Measurements from ENCODE around the gene SYNJ2.

SYNJ2 gene

DNA sequence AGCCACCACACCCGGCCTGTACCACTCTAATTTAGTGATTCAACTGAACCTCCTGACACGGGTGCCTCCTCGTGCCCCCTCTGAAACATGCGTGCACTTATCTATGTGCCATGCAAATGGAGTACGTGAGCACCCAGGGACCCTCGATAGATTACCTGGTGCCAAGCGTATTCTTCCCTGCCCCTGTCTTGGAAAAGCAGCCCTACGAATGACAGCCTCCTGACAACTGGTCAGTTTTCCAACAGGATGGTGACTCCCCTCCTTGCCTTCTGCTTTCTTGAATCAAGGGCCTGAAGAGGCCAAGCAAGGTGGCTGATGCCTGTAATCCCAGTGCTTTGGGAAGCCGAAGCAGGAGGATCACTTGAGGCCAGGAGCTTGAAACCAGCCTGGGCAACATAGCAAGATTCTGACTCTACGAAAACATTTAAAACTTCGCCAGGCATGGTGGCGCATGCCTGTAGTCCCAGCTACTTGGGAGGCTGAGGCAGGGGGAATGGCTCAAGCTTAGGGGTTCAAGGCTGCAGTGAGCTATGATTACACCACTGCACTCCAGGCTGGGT, 25.4 kb upstream of the SYNJ2 start:
- H3K9ac ChIP-seq (ENCODE audit: low read length in 2 of 2): no peak overlapping the region
- H3K4me1 ChIP-seq (ENCODE audit: control insufficient read depth, insufficient read depth, low read length): peaks cover 4% of the 10 kb centered on the region
- no peaks in the 10 kb centered on the region for H3K36me3 ChIP-seq (ENCODE audit: control insufficient read depth in 2 of 2, insufficient read depth in 2 of 2, low read length in 2 of 2)
- H3K27me3 ChIP-seq (ENCODE audit: control insufficient read depth in 1 of 2, insufficient read depth in 2 of 2, low read length in 2 of 2): no peaks in the 10 kb centered on the region
- H3K4me3 ChIP-seq (ENCODE audit: low read length in 2 of 2): no peak overlapping the region
- H3K27ac ChIP-seq (ENCODE audit: low read length): no peak overlapping the region
- peaks cover 7 to 9% of the 10 kb centered on the region in 2 donors for H3K9me3 ChIP-seq (ENCODE audit: control insufficient read depth in 2 of 2, low read length in 2 of 2)

DNA sequence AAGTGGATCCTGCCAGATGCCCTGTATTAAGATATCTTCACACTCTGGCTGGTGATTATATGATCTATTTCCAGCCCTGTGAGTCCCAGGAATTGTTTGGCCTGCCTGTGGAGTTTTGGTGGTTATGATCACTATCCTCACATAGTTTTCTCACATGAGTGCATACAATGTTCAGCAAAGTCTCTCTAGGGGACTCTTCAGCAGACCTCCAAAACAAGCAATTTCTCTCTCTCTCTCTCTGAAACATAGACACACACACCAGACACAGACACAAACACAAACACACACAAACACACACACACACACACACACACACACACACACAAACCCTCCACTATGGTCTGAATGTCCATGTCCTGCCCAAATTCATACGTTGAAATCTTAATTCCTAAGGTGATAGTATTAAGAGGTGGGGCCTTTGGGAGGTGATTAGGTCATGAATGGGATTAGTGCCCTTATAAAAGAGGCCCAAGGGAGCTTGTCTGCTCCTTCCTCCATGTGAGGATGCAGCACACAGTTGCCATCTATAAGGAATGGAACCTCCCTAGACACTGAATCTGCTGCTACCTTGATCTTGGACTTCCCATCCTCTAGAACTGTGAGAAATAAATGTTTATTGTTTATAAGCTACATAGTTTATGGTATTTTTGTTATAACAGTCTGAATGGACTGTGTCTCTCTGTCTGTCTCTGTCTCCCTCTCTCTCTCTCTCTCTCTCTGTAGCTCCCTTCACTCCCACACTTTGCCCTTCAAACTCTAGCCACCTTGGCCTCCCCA, 22.0 kb upstream of the SYNJ2 start:
- no peaks in the 10 kb centered on the region for H3K4me1 ChIP-seq (ENCODE audit: control insufficient read depth, insufficient read depth, low read length)
- no peaks in the 10 kb centered on the region for H3K27me3 ChIP-seq (ENCODE audit: control insufficient read depth in 1 of 2, insufficient read depth in 2 of 2, low read length in 2 of 2)
- H3K27ac ChIP-seq (ENCODE audit: low read length): no peak overlapping the region
- H3K4me3 ChIP-seq (ENCODE audit: low read length in 2 of 2): no peak overlapping the region
- peaks cover 7 to 9% of the 10 kb centered on the region in 2 donors for H3K9me3 ChIP-seq (ENCODE audit: control insufficient read depth in 2 of 2, low read length in 2 of 2)
- H3K36me3 ChIP-seq (ENCODE audit: control insufficient read depth in 2 of 2, insufficient read depth in 2 of 2, low read length in 2 of 2): no peaks in the 10 kb centered on the region
- no peak overlapping the region for H3K9ac ChIP-seq (ENCODE audit: low read length in 2 of 2)

DNA sequence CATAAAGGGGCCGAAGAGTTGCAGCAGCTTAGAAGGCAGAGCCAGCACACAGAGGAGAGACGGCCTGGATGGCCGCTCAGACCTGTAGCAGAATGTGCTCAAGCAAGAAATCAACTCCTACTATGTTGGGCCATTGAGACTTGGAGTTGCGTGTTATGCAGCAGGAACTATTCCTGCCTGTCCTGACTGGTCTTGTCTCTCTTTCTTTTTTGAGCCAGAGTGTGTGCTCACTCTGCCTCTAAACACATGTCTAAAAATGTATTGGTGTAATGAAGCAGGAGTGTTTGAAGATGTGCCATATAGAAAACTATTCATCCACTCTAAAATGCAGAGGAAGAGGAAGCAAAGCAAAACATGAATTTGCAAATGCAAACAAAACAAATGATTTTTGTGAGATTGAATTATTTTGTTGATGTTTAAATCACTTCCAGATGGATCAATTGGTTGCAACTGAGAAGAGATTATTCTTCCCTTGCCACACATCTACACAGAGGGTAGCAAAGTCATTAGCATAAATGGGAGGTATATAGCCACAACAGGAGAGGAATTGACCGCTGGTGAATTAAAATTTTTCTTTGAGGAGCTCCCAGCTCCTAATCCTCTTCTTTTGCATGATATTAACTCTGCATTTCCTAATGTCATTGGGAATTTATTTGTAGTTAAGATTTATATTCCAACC, 20.4 kb upstream of the SYNJ2 start:
- H3K36me3 ChIP-seq (ENCODE audit: control insufficient read depth in 2 of 2, insufficient read depth in 2 of 2, low read length in 2 of 2): no peaks in the 10 kb centered on the region
- H3K27me3 ChIP-seq (ENCODE audit: control insufficient read depth in 1 of 2, insufficient read depth in 2 of 2, low read length in 2 of 2): no peaks in the 10 kb centered on the region
- no peak overlapping the region for H3K27ac ChIP-seq (ENCODE audit: low read length)
- H3K9me3 ChIP-seq (ENCODE audit: control insufficient read depth in 2 of 2, low read length in 2 of 2): peaks cover 7 to 9% of the 10 kb centered on the region in 2 donors
- H3K4me3 ChIP-seq (ENCODE audit: low read length in 2 of 2): no peak overlapping the region
- H3K4me1 ChIP-seq (ENCODE audit: control insufficient read depth, insufficient read depth, low read length): no peaks in the 10 kb centered on the region
- H3K9ac ChIP-seq (ENCODE audit: low read length in 2 of 2): no peak overlapping the region

DNA sequence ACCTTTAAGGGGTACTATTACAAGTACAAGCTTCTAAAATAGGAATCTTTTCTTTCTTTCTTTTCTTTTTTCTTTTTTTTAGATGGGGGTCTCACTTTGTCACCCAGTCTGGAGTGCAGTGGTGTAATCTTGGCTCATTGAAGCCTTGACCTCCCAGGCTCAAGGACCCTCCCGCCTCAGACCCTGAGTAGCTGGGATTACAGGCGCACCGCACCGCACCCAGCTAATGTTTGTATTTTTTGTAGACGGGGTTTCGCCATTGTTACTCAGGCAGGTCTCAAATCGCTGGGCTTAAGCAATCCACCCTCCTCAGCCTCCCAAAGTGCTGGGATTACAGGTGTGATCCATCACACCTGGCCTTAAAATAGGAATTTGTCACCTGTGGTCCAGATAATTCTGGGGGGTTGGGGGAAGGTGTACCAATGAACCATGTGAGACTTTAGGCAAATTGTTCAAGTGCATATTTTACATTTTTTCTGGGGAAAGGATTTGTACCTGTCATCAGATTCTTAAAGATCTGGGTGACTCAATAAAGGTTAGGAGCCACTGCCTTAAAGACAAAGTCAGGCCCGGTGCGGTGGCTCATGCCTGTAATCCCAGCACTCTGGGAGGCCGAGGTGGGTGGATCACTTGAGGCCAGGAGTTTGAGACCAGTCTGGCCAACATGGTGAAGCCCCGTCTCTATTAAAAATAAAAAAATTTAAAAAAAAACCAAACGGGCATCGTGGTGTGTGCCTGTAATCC, 19.7 kb upstream of the SYNJ2 start:
- Histone ChIP-seq H3K36me3 (ENCODE audit: control insufficient read depth in 2 of 2, insufficient read depth in 2 of 2, low read length in 2 of 2) (no peaks in the 10 kb centered on the region), H3K27me3 (ENCODE audit: control insufficient read depth in 1 of 2, insufficient read depth in 2 of 2, low read length in 2 of 2) (no peaks in the 10 kb centered on the region), H3K4me1 (ENCODE audit: control insufficient read depth, insufficient read depth, low read length) (no peaks in the 10 kb centered on the region), H3K9ac (ENCODE audit: low read length in 2 of 2) (no peak overlapping the region), H3K9me3 (ENCODE audit: control insufficient read depth in 2 of 2, low read length in 2 of 2) (peaks cover 7 to 9% of the 10 kb centered on the region in 2 donors), H3K4me3 (ENCODE audit: low read length in 2 of 2) (no peak overlapping the region), H3K27ac (ENCODE audit: low read length) (no peak overlapping the region)

DNA sequence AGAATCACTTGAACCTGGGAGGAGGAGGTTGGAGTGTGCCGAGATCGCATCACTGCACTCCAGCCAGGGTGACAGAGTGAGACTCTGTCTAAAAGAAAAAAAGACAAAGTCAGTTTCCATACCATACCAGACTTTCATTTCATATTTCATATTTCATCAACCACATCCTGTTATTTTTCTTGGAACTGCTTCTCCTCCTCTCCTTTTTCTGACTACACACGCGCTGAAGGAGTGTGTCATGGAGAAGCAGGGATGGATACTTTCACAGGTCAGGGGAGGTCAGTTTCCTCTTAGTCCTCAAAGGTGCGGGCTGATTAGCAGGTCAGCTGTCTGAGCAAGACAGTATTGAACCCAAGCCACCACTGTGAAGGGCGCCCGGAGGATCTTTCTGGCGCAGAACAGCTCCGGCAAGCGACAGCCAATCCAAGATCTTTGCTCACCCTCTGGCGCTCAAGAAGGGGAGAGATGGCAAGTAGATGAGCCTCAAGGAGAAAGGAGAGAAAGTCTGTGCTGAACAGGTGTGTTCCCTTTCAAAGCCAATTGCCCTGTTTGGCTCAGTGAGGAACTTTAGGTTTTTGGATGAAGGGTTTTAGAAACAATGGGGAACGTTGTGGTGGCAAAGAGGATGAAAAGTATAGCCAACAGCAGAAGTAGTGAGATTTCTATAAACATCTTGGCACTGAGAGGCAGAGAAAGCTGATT, 18.9 kb upstream of the SYNJ2 start:
- peaks cover 7 to 9% of the 10 kb centered on the region in 2 donors for H3K9me3 ChIP-seq (ENCODE audit: control insufficient read depth in 2 of 2, low read length in 2 of 2)
- H3K27me3 ChIP-seq (ENCODE audit: control insufficient read depth in 1 of 2, insufficient read depth in 2 of 2, low read length in 2 of 2): no peaks in the 10 kb centered on the region
- H3K9ac ChIP-seq (ENCODE audit: low read length in 2 of 2): no peak overlapping the region
- no peak overlapping the region for H3K27ac ChIP-seq (ENCODE audit: low read length)
- no peak overlapping the region for H3K4me3 ChIP-seq (ENCODE audit: low read length in 2 of 2)
- no peaks in the 10 kb centered on the region for H3K4me1 ChIP-seq (ENCODE audit: control insufficient read depth, insufficient read depth, low read length)
- H3K36me3 ChIP-seq (ENCODE audit: control insufficient read depth in 2 of 2, insufficient read depth in 2 of 2, low read length in 2 of 2): no peaks in the 10 kb centered on the region

DNA sequence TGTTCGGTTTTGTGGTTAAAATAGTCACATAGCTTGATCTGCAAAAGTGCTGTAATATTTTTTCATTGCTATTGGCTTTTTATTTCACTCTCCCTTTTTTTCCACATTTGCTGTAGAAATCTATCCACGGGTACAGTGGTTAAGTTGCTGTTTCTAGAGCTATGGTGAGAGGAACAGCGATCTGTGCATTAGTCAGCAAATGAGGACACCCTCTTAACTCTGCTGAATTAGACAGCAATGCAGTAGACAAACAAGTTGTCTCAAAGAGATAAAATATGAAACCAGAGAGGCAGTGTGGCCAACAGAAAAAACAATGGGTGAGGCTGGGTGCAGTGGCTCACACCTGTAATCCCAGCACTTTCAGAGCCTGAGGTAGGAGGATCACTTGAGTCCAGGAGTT, 17.6 kb upstream of the SYNJ2 start:
- Histone ChIP-seq H3K9ac (ENCODE audit: low read length in 2 of 2) (no peak overlapping the region), H3K27ac (ENCODE audit: low read length) (no peak overlapping the region), H3K4me3 (ENCODE audit: low read length in 2 of 2) (no peak overlapping the region), H3K27me3 (ENCODE audit: control insufficient read depth in 1 of 2, insufficient read depth in 2 of 2, low read length in 2 of 2) (no peaks in the 10 kb centered on the region), H3K4me1 (ENCODE audit: control insufficient read depth, insufficient read depth, low read length) (no peaks in the 10 kb centered on the region), H3K9me3 (ENCODE audit: control insufficient read depth in 2 of 2, low read length in 2 of 2) (peaks cover 7 to 8% of the 10 kb centered on the region in 2 donors), H3K36me3 (ENCODE audit: control insufficient read depth in 2 of 2, insufficient read depth in 2 of 2, low read length in 2 of 2) (no peaks in the 10 kb centered on the region)

DNA sequence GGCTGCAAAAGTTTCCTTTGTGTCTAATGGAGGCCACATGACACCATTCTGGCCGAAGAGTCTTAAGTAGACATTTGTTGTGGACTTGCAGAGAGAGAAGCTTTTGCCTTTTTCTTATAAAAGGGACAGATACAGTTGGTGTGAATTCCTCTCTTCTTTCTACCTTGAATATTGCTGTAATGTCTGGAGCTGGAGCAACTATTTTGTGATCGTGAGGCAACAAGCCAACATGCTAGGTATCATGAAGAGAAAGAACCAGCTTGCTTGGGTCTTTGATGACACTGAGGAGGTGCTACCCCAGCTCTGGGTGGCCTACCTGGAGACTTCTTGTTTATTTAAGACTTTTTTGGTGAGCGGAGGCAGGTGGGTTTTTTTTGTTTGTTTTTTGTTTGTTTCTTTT, 16.3 kb upstream of the SYNJ2 start:
- Histone ChIP-seq H3K36me3 (ENCODE audit: control insufficient read depth in 2 of 2, insufficient read depth in 2 of 2, low read length in 2 of 2) (no peaks in the 10 kb centered on the region), H3K4me3 (ENCODE audit: low read length in 2 of 2) (no peak overlapping the region), H3K9ac (ENCODE audit: low read length in 2 of 2) (no peak overlapping the region), H3K27me3 (ENCODE audit: control insufficient read depth in 1 of 2, insufficient read depth in 2 of 2, low read length in 2 of 2) (no peaks in the 10 kb centered on the region), H3K4me1 (ENCODE audit: control insufficient read depth, insufficient read depth, low read length) (no peaks in the 10 kb centered on the region), H3K27ac (ENCODE audit: low read length) (no peak overlapping the region), H3K9me3 (ENCODE audit: control insufficient read depth in 2 of 2, low read length in 2 of 2) (no peaks in the 10 kb centered on the region)

DNA sequence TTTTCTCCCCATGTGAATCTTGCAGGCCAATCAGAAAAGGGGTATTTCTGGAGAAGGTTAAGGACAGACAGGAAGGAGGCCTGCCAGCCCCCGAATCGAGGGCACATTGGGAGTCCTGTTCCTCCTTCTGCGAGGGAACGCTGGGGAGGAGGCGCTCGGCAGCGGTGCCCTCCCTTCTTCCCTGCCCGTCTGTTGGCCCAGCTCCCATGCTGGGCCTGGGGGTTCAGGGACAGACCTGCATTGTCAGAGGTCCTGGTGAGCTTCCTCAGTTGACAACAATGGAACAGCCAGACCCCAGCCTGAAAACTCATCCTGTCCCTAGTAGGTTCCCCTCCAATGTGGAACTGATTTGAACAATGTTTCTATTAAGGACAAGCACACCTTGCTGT, 15.1 kb upstream of the SYNJ2 start:
- no peaks in the 10 kb centered on the region for H3K36me3 ChIP-seq (ENCODE audit: control insufficient read depth in 2 of 2, insufficient read depth in 2 of 2, low read length in 2 of 2)
- no peak overlapping the region for H3K9ac ChIP-seq (ENCODE audit: low read length in 2 of 2)
- H3K27me3 ChIP-seq (ENCODE audit: control insufficient read depth in 1 of 2, insufficient read depth in 2 of 2, low read length in 2 of 2): no peaks in the 10 kb centered on the region
- no peak overlapping the region for H3K27ac ChIP-seq (ENCODE audit: low read length)
- H3K9me3 ChIP-seq (ENCODE audit: control insufficient read depth in 2 of 2, low read length in 2 of 2): no peaks in the 10 kb centered on the region
- H3K4me3 ChIP-seq (ENCODE audit: low read length in 2 of 2): no peak overlapping the region
- H3K4me1 ChIP-seq (ENCODE audit: control insufficient read depth, insufficient read depth, low read length): no peaks in the 10 kb centered on the region

- Histone ChIP-seq H3K27me3 (ENCODE audit: control insufficient read depth in 1 of 2, insufficient read depth in 2 of 2, low read length in 2 of 2) (no peaks in the 10 kb centered on the region), H3K27ac (ENCODE audit: low read length) (no peak overlapping the region), H3K4me1 (ENCODE audit: control insufficient read depth, insufficient read depth, low read length) (no peaks in the 10 kb centered on the region), H3K9ac (ENCODE audit: low read length in 2 of 2) (no peak overlapping the region), H3K36me3 (ENCODE audit: control insufficient read depth in 2 of 2, insufficient read depth in 2 of 2, low read length in 2 of 2) (no peaks in the 10 kb centered on the region), H3K4me3 (ENCODE audit: low read length in 2 of 2) (no peak overlapping the region), H3K9me3 (ENCODE audit: control insufficient read depth in 2 of 2, low read length in 2 of 2) (no peaks in the 10 kb centered on the region)
Measured at GRCh38 chr6:157967020-157967419, 14.6 kb upstream of the SYNJ2 start.

GRCh38 chr6:157967486-157967885, 14.2 kb upstream of the SYNJ2 start:
- Histone ChIP-seq H3K27me3 (ENCODE audit: control insufficient read depth in 1 of 2, insufficient read depth in 2 of 2, low read length in 2 of 2) (no peaks in the 10 kb centered on the region), H3K9ac (ENCODE audit: low read length in 2 of 2) (no peak overlapping the region), H3K27ac (ENCODE audit: low read length) (no peak overlapping the region), H3K4me1 (ENCODE audit: control insufficient read depth, insufficient read depth, low read length) (no peaks in the 10 kb centered on the region), H3K4me3 (ENCODE audit: low read length in 2 of 2) (no peak overlapping the region), H3K9me3 (ENCODE audit: control insufficient read depth in 2 of 2, low read length in 2 of 2) (no peaks in the 10 kb centered on the region), H3K36me3 (ENCODE audit: control insufficient read depth in 2 of 2, insufficient read depth in 2 of 2, low read length in 2 of 2) (no peaks in the 10 kb centered on the region)

Data from stomach smooth muscle (tissue), 2 donors.